IPS DF 6.9 (cell line): ENCODE data around the gene DCTN2.

Experiments used
- DNase-seq: peaks from one replicate; pipeline ENCODE4 v3.0.0-alpha.2; 2013; ENCODE audit warnings: low read depth, low spot score
- H3K27ac ChIP-seq: one replicate; pipeline ENCODE4 v1.5.1; 2013; ENCODE audit warnings: low read length, control low read depth
- H3K27me3 ChIP-seq: 2 replicates; pipeline ENCODE4 v1.6.1; 2013; ENCODE audit warnings: mild to moderate bottlenecking, low read length; ENCODE audit not compliant: control insufficient read depth, insufficient read depth
- H3K36me3 ChIP-seq: 2 replicates; pipeline ENCODE4 v1.6.1; 2013; ENCODE audit warnings: low read length; ENCODE audit not compliant: control insufficient read depth, insufficient read depth
- H3K4me1 ChIP-seq: 2 replicates; pipeline ENCODE4 v1.6.1; 2013; ENCODE audit warnings: low read length; ENCODE audit not compliant: control insufficient read depth, insufficient read depth
- H3K4me3 ChIP-seq: 2 replicates; pipeline ENCODE4 v1.5.1; 2013; ENCODE audit warnings: mild to moderate bottlenecking, low read length
- H3K9me3 ChIP-seq: 2 replicates; pipeline ENCODE4 v1.6.1; 2013; ENCODE audit warnings: low read length, inconsistent platforms; ENCODE audit not compliant: control insufficient read depth, insufficient read depth
- WGBS: extraction: QIAGEN DNeasy Blood & Tissue Kit; methylation state at CpG from one replicate; pipeline ENCODE4 v1.1.7; 2013; ENCODE audit warnings: mixed read lengths, missing lambda C conversion rate; ENCODE audit not compliant: insufficient read length, insufficient coverage; 5-methylcytosine and 5-hydroxymethylcytosine counted together

Gene DCTN2

GRCh38 chr12:57539134-57539768 is 7.7 kb downstream of the DCTN2 start:
- Histone ChIP-seq H3K27me3 (no peaks in the 10 kb centered on the region), H3K9me3 (no peaks in the 10 kb centered on the region), H3K4me1 (no peaks in the 10 kb centered on the region), H3K36me3 (peaks cover 1% of the 10 kb centered on the region; the same call in 1 of the 2 replicates), H3K4me3 (no peak overlapping the region), H3K27ac (no peak overlapping the region)
- no CpG with 5 or more reads among the region's 5 CpGs for WGBS
- no peak for DNase-seq

DNA sequence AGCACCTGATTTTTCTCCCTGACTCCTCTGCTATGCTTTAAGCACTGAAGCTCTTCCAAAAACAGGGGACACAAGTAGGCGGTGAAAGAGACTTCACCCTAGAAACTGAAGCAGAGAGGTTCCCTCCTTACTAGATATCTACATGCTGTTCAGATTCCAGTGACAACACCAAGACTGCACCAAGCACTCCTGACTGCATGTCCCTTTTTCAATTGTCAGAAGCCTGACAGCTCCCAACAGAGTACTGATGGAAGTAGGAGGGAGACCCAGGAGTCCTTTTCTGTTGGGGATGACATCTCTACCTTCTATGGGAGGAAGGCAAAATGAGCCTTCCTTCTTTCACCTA is 10.4 kb downstream of the DCTN2 start:
- no peaks in the 10 kb centered on the region for H3K27me3 ChIP-seq
- DNase-seq, result no peak
- WGBS, result no CpG with 5 or more reads among the region's 1 CpG
- H3K27ac ChIP-seq, result no peak overlapping the region
- H3K4me3 ChIP-seq, result no peak overlapping the region
- peaks cover 22% of the 10 kb centered on the region for H3K36me3 ChIP-seq
- H3K9me3 ChIP-seq, result no peaks in the 10 kb centered on the region
- no peaks in the 10 kb centered on the region; the same call in 1 of the 2 replicates for H3K4me1 ChIP-seq

DNA sequence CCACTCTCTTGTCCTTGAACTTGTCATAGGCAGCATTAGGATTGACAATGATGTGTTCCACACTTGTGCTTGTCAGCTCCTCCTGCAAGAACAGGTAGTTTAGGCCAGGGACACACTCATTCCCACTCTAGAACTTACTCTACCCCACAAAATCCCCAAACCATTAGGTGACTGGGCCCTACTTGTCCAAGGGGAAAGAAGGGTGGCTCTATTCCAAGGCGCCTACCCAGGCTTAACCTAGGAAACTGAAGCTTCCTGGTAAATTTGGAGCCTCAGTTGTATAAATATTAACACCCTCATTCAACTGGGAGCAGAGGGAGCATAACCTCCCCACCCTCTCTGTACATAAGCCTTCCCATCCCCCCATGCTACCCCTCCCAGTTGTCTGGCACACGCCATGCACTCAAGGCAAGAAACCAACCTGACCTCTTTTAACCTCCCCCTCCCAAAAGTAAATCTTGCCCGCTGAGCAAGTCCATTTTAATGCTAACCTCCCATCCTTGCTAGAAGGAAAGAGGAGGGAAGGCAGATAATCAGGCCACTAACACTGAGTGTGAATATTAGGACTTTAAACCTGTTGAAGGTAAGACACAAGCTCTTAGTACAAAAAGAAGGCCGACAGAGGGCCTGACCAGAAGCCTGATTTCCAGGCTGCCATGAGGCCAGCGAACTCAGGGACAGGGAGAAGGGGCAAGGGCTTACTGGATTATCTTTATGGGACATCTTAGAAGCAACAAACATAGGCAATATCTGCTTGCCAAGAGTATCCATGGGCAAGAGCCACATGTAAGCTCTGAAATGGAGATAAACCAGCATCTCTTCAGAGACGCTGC is 11.0 kb downstream of the DCTN2 start:
- Histone ChIP-seq H3K4me3 (no peak overlapping the region), H3K36me3 (peaks cover 25% of the 10 kb centered on the region), H3K4me1 (no peaks in the 10 kb centered on the region; the same call in 1 of the 2 replicates), H3K9me3 (no peaks in the 10 kb centered on the region), H3K27me3 (no peaks in the 10 kb centered on the region), H3K27ac (no peak overlapping the region)
- no CpG with 5 or more reads among the region's 6 CpGs for WGBS
- no peak for DNase-seq

GRCh38 chr12:57534991-57535543 is 11.9 kb downstream of the DCTN2 start:
- Histone ChIP-seq H3K4me1 (no peaks in the 10 kb centered on the region; the same call in 1 of the 2 replicates), H3K27ac (no peak overlapping the region), H3K4me3 (no peak overlapping the region), H3K36me3 (peaks cover 31% of the 10 kb centered on the region), H3K9me3 (no peaks in the 10 kb centered on the region), H3K27me3 (no peaks in the 10 kb centered on the region)
- WGBS, result no CpG with 5 or more reads among the region's 3 CpGs
- no peak for DNase-seq

GRCh38 chr12:57534250-57534649 is 12.7 kb downstream of the DCTN2 start:
- no peak overlapping the region for H3K4me3 ChIP-seq
- no peaks in the 10 kb centered on the region; the same call in 1 of the 2 replicates for H3K4me1 ChIP-seq
- DNase-seq, result no peak
- no peak overlapping the region for H3K27ac ChIP-seq
- whole genome bisulfite sequencing, result no CpG with 5 or more reads among the region's 5 CpGs
- no peaks in the 10 kb centered on the region for H3K9me3 ChIP-seq
- no peaks in the 10 kb centered on the region for H3K27me3 ChIP-seq
- H3K36me3 ChIP-seq, result peaks cover 31% of the 10 kb centered on the region

GRCh38 chr12:57533108-57533507 is 13.9 kb downstream of the DCTN2 start:
- Histone ChIP-seq H3K27me3 (no peaks in the 10 kb centered on the region), H3K36me3 (peaks cover 31% of the 10 kb centered on the region), H3K27ac (no peak overlapping the region), H3K4me3 (no peak overlapping the region), H3K9me3 (no peaks in the 10 kb centered on the region), H3K4me1 (no peaks in the 10 kb centered on the region; the same call in 1 of the 2 replicates)
- WGBS, result no CpG with 5 or more reads among the region's 8 CpGs
- DNase-seq, result no peak

GRCh38 chr12:57531836-57532235 is 15.2 kb downstream of the DCTN2 start:
- no CpG with 5 or more reads among the region's 1 CpG for WGBS
- peaks cover 31% of the 10 kb centered on the region for H3K36me3 ChIP-seq
- H3K27ac ChIP-seq, result no peak overlapping the region

DNA sequence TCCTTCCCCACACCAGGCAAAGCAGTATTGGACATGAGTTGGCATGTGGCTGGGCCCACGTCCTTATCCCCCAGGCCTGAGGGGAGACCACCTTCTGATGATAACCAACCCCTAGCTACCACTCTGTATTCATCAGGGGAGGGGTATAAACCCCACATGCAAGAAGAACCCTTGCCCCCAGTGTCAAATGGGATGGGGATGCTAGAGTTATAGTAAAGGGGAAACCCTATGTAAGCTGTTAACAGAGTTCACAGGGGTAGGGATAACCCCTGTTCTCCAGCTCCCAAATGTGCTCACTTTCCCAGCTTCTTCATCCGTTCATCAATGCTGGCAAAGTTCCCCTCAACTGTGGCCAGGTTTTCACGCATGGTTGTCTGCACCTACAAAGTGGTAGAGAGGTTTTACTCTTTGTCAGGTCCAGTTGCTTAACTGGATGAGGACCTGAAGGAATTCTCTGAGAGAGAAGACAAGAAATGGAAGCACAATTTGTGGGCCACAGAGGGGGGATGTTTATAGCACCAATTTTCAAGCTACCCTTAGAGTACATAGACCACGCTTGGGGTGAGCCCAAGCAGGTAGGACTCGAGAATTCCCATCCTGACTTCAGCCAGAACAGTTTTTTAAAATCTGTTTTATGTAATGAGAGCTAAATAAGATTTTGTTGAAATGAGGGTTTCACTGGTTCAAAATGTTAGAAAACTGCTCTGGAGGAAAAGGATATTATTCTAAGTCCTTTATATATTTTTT is 16.4 kb downstream of the DCTN2 start:
- no CpG with 5 or more reads among the region's 5 CpGs for WGBS
- Histone ChIP-seq H3K4me1 (no peaks in the 10 kb centered on the region; the same call in 1 of the 2 replicates), H3K27me3 (no peaks in the 10 kb centered on the region), H3K4me3 (no peak overlapping the region), H3K9me3 (no peaks in the 10 kb centered on the region), H3K27ac (no peak overlapping the region), H3K36me3 (peaks cover 31% of the 10 kb centered on the region)
- no peak for DNase-seq

More at GRCh38 chr12:57531836-57532235, 15.2 kb downstream of the DCTN2 start:
- Histone ChIP-seq H3K4me3 (no peak overlapping the region), H3K4me1 (no peaks in the 10 kb centered on the region; the same call in 1 of the 2 replicates), H3K27me3 (no peaks in the 10 kb centered on the region), H3K9me3 (no peaks in the 10 kb centered on the region)
- no peak for DNase-seq

DNA sequence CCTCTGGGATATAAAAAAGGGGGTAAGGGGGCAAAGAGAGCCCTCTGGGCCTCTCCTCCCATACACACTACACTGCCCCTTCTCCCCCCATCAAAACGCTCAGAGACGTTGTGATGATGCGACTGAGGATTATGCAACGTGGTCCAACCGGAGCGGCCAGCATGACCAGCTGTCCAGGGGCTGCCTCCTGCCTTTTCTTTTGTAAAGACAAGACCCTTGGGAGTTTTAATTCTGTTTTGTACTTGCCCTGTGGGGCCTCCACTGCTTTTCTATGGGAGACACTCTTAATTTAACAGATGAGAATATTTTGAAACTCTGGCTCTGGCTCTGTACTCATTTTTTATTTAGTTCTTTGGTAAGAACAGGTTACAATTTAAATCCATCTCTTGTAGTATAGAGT is 17.2 kb downstream of the DCTN2 start:
- H3K36me3 ChIP-seq, result peaks cover 31% of the 10 kb centered on the region

More for the DNA sequence above, 17.2 kb downstream of the DCTN2 start:
- Histone ChIP-seq H3K4me1 (no peaks in the 10 kb centered on the region; the same call in 1 of the 2 replicates), H3K27me3 (no peaks in the 10 kb centered on the region), H3K27ac (no peak overlapping the region), H3K9me3 (no peaks in the 10 kb centered on the region), H3K4me3 (no peak overlapping the region)
- WGBS, result no CpG with 5 or more reads among the region's 6 CpGs
- DNase-seq, result no peak
